ENCODE results near the gene THAP10.

Gene THAP10

GRCh38 chr15:70853318-70853972 lies 38.8 kb downstream of the THAP10 start:
- DNase-seq = no peak

GRCh38 chr15:70852501-70853317 lies 39.5 kb downstream of the THAP10 start:
- DNase-seq = no peak

DNA sequence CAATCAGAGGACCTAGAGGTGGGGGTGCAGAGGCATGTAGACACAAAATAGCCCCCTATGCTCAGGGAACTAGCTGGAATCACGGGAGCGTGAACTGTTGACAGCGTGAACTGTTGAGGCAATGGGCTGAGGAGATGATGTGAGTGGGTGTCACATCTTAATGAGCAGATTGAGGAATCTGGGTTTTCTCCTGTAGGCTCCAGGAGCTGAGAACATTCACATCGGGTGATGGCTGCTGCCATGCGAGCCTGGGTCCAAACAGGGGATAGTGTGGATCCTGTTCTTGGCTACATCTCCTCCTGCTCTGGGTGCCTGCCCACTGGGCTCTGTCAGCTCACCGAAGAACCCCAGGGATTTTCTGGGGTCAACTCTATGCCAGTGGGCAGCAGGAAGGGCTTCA lies 40.3 kb downstream of the THAP10 start:
- no peak for DNase-seq

GRCh38 chr15:70845602-70846360 lies 46.5 kb downstream of the THAP10 start:
- no peak for DNase-seq

- DNase-seq = no peak
Observed at GRCh38 chr15:70837476-70837875, 54.8 kb downstream of the THAP10 start.

GRCh38 chr15:70835841-70836240 lies 56.4 kb downstream of the THAP10 start:
- DNase-seq = no peak

DNA sequence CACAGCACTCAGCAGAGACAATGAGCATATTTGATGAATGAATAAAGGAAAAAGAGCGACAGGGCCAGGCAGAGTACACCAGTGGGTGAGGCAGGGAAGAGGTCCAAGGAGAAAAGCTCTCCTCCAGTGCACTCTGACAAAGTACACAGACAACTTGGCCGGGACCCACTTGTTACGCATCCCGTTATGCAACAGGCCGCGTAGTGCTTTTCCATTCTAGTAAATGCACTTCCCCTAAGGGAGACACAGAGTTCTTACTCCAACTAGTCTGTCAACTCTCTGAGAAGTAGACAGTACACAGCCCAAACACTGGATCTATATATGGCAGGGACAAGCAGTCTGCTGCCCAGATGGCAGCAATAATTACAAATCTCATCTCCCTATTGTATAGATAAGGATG lies 56.8 kb downstream of the THAP10 start:
- DNase-seq = no peak

DNA sequence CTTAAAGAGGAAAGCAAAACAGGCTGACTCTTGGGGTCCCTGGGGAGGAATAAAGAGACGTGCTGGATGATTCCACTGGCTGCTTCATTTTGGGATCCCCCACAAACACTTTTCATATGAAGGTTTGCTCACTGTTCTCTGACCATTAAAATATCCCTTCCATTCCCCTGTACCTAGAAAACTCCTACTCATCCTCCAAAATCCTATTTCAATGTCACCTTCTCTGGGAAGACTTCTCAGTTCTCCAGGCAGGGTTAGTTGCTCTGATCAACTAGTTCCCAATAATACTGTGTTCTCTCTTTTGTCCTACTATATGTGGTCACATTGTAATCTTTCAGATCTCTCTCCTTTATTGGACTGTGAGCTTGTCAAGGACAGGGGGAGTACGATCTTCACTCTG lies 57.2 kb downstream of the THAP10 start:
- no peak for DNase-seq

GRCh38 chr15:70833861-70834765 lies 58.1 kb downstream of the THAP10 start:
- DNase-seq = no peak

DNA sequence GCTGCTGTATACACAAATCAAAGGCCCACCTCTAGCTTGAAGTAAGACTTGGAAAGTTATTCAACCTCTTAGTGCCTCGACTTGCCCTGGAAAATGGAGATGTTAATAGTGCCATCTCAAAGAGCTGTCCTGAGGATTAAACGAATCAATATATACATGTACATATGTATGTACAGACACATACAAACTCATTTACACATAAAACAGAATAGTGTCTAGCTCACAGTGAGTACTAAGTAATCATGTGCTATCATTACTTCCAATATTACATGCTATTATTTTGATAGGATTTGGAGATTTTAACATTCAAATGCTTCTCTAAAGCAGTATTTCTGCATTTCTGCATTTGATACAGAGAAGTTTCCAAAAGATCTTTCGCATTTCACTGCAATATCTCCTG lies 58.8 kb downstream of the THAP10 start:
- DNase-seq = no peak

GRCh38 chr15:70832176-70832575 lies 60.1 kb downstream of the THAP10 start:
- no peak for DNase-seq
